GM18508 (cell line): ENCODE results near the gene ADARB2.

Experiments
- ATAC-seq: cut with Tn5 transposase; IDR thresholded peaks from one replicate; pipeline ENCODE4 v1.9.1; 2021; ENCODE audit warnings: moderate number of reproducible peaks; ENCODE audit not compliant: insufficient read depth, unreplicated experiment

ADARB2 gene

GRCh38 chr10:1191752-1192151, 545.6 kb downstream of the ADARB2 start:
- no peak for ATAC-seq

- ATAC-seq, result no peak
Measured at GRCh38 chr10:1190791-1191490, 546.4 kb downstream of the ADARB2 start.

GRCh38 chr10:1190052-1190395, 547.3 kb downstream of the ADARB2 start:
- ATAC-seq, result no peak

GRCh38 chr10:1189166-1190051, 547.9 kb downstream of the ADARB2 start:
- no peak for ATAC-seq

- ATAC-seq, result no peak
Measured at GRCh38 chr10:1188558-1189135, 548.7 kb downstream of the ADARB2 start.

- ATAC-seq, result no peak
Measured at GRCh38 chr10:1187855-1188557, 549.3 kb downstream of the ADARB2 start.

GRCh38 chr10:1187151-1187854, 550.0 kb downstream of the ADARB2 start:
- no peak for ATAC-seq

GRCh38 chr10:1186683-1186990, 550.7 kb downstream of the ADARB2 start:
- no peak for ATAC-seq

- no peak for ATAC-seq
Measured at GRCh38 chr10:1185911-1186682, 551.2 kb downstream of the ADARB2 start.

- no peak for ATAC-seq
Measured at GRCh38 chr10:1184541-1185430, 552.5 kb downstream of the ADARB2 start.

- no peak for ATAC-seq
Measured at GRCh38 chr10:1183701-1184100, 553.6 kb downstream of the ADARB2 start.

GRCh38 chr10:1183033-1183396, 554.3 kb downstream of the ADARB2 start:
- ATAC-seq, result no peak

- ATAC-seq, result no peak
Measured at GRCh38 chr10:1182280-1183032, 554.9 kb downstream of the ADARB2 start.

GRCh38 chr10:1180836-1181235, 556.5 kb downstream of the ADARB2 start:
- no peak for ATAC-seq

- no peak for ATAC-seq
Measured at GRCh38 chr10:1180071-1180730, 557.1 kb downstream of the ADARB2 start.

- no peak for ATAC-seq
Measured at GRCh38 chr10:1179346-1180070, 557.8 kb downstream of the ADARB2 start.

- no peak for ATAC-seq
Measured at GRCh38 chr10:1178506-1178905, 558.8 kb downstream of the ADARB2 start.
